HG03460 (cell line): ENCODE measurements around the gene PSMD8.
A peak's percentile ranks its signal among the peaks of the same experiment; 100 is the strongest.
"Not testable (repeated sequence)": the region's sequence is repeated elsewhere in the genome, so short reads cannot be mapped to it uniquely, and the experiment has no call there.

Experiments used
- ATAC-seq: cut with Tn5 transposase; IDR thresholded peaks from one replicate; pipeline ENCODE4 v1.9.1; 2021; ENCODE audit not compliant: unreplicated experiment

PSMD8 gene

DNA sequence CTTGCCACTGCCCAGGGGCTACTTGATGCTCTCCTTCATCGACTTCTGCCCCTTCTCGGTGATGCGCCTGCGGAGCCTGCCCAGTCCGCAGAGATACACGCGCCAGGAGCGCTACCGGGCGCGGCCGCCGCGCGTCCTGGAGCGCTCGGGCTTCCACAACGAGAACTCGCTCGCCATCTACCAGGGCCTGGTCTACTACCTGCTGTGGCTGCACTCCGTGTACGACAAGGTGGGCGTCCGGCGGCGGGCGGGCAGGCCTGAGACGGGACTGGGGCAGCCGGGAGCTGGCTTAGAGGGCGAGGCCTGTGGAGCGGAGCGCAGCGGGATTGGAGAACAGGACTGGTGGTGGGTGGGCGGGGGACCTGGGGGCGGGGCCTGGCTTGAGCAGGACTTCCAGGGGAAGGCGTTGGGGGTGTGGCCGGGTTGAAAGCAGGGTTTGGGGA is 12.7 kb upstream of the PSMD8 start:
- peak; percentile 58 for ATAC-seq

DNA sequence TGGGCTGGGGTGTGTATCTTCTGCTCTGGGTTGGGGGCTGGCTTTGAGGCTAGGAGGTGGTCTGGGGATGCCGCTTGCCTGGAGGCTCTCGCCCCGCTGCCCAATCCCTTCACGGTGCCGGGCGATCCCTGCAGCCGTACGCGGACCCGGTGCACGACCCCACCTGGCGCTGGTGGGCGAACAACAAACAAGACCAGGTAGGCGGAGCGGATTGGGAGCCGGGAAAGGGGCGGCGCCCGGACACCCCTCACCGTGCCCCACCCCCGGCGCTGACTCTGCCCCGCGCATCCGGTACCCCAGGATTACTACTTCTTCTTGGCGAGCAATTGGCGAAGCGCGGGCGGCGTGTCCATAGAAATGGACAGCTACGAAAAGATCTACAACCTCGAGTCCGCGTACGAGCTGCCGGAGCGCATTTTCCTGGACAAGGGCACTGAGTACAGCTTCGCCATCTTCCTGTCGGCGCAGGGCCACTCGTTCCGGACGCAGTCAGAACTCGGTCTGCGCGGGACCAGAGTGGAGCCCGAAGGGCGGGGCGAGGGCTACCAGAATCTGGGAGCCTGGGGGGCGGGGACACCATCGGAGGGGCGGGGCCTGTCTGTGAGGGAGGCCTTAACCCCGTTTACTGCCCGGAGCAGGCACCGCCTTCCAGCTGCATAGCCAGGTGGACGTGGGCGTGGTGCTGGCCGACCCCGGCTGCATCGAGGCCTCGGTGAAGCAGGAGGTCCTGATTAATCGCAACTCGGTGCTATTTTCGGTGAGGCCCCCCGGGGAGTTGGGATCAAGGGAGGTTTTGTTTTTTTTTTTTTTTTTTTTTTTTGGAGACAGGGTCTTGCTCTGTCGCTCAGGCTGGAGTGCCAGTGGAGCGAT is 12.1 kb upstream of the PSMD8 start:
- ATAC-seq = peak; percentile 41

- ATAC-seq = not testable (repeated sequence)
Measured at GRCh38 chr19:38362946-38363688, 11.3 kb upstream of the PSMD8 start.

- ATAC-seq = no peak
Measured at GRCh38 chr19:38367041-38367440, 7.3 kb upstream of the PSMD8 start.

GRCh38 chr19:38369584-38369983 is 4.8 kb upstream of the PSMD8 start:
- ATAC-seq = no peak

GRCh38 chr19:38370299-38370698 is 4.1 kb upstream of the PSMD8 start:
- ATAC-seq = no peak

DNA sequence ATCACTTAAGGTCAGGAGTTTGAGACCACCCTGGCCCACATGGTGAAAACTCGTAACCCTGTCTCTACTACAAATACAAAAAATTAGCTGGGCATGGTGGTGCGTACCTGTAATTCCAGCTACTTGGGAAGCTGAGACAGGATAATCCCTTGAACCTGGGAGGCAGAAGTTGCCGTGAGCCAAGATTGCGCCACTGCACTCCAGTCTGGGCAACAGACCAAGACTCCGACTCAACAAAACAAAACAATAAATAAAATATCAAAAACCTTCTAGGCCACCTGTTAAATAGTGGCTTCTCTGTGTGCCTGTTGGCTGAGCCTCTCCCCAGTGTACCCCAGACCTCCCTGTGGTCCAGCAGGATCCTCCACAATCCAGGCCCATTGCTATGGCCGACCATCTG is 3.3 kb upstream of the PSMD8 start:
- no peak for ATAC-seq

- no peak for ATAC-seq
Measured at GRCh38 chr19:38373907-38374331, 452 bp upstream of the PSMD8 start.

DNA sequence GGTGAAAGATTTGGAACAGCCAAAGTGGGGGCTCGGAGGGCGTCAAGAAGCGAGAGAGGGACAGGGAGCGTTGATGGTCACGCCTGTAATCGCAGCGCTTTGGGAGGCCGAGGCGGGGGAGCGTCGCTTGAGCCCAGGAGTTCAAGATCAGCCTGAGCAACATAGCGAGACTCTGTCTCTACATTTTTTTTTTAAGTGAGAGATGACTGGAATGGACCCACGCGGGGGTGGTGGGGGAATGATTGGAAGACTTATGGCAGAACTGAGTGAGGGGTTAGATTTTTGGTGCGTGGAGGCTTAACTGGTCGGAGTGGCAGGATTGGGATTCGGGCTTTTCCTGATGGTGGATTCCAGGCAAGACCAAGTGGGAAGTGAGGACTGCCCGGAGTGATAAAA is 725 bp downstream of the PSMD8 start:
- ATAC-seq = no peak

GRCh38 chr19:38375748-38376147 is 1.4 kb downstream of the PSMD8 start:
- no peak for ATAC-seq

GRCh38 chr19:38376576-38376975 is 2.2 kb downstream of the PSMD8 start:
- no peak for ATAC-seq

GRCh38 chr19:38377052-38377451 is 2.7 kb downstream of the PSMD8 start:
- no peak for ATAC-seq

DNA sequence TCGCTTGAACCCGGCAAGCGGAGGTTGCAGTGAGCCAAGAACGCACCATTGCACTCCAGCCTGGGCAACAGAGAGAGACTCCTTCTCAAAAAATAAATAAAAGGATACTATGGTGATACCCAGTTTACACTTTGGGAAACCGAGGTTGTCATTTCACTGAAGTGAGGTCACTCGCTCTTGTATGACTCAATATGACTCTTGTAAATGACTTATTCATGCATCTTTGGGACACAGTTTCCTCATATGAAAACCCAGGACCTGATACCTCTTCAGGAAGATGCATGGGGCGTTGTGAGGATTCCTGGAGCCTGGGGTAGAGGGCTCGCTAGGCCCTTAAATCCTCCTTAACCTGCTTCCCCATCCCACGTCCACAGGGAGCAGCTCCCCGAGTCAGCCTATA is 4.5 kb downstream of the PSMD8 start:
- no peak for ATAC-seq

DNA sequence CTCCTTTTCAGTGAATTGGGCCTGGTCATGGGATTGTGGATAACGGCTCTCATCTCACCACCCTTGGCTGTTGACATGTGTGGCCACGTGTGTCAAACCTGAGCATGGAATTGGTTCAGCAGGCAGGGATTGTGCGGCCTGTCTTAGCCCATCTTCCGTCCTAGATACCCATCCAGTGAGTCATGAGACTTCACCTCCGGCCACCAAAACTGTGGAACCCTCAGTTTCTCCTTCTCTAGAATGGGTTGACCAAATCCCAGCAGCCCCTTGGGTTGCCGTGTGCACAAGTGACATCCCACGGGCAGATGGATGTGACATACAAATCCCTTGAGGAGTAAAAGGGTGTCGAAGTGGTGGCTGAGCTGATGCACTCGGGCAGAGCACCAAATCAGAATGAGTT is 6.8 kb downstream of the PSMD8 start:
- no peak for ATAC-seq

DNA sequence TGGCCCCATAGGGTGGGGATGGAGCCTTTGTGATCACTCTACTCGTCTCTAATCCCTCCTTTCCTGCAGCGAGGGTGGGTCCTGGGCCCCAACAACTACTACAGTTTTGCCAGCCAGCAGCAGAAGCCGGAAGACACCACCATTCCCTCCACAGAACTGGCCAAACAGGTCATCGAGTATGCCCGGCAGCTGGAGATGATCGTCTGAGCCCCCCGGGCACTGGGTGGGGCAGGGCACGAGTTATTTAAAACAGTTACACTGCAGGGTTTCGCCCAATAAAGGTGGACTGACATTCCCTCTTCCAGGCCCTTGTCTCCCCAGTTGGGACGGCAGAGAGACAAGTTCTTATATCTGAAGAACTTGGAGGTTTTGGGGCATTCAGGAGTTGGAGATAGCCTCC is 8.8 kb downstream of the PSMD8 start:
- no peak for ATAC-seq

GRCh38 chr19:38383743-38384142 is 9.4 kb downstream of the PSMD8 start:
- ATAC-seq = no peak

- no peak for ATAC-seq
Measured at GRCh38 chr19:38384209-38385027, 10.0 kb downstream of the PSMD8 start.

DNA sequence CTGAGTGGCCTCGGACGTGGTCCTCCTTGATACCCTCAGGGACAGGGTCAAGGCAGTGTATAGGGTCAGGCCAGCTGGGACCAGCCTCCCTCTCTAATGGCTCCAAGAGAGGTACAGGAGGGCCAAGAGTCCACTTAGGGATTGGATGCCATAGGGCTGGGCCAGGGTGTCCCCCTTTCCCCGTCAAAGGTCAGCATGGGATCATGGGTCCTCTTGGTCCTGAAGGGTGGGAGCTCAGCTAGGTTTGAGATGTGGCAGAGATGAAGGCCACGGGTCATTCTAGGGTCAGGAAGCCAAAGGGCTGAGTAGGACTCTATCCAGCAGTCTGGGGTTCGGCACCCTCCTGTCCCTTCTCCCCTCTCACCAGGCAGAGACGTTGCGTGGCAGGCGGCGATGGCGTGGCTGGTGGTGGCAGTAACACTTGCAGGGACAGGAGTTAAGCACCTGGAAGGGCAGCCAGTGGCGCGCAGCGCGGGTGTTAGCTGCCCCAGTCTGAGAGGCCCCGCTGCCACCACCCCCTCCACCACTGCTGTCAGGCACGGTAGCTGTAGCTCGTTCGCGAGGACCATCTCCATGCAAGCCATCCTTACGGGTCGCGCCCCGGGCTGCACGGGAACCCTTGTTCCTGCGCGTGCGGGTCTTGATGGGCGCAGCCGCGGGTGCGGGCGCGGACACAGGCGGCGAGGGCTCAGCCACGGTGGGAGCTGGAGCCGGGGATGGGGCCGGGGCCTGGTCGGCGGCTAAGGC is 10.9 kb downstream of the PSMD8 start:
- ATAC-seq = no peak

- no peak for ATAC-seq
Measured at GRCh38 chr19:38385804-38386257, 11.5 kb downstream of the PSMD8 start.

GRCh38 chr19:38386300-38386970 is 12.1 kb downstream of the PSMD8 start:
- no peak for ATAC-seq
